K562 (cell line): ENCODE data around the gene SIRPA. TPM values are rescaled to one million over a fixed set of nuclear protein-coding genes. Genes with fewer than 3 reads are reported as not detected.

Experiments used
- ATAC-seq: fragments of 200-7000 bp; cut with Tn5 transposase; 3 replicates; pipeline ENCODE4 v1.9.1; 2020; ENCODE audit warnings: moderate library complexity
- BruUV-seq: library from RNA; stranded (reverse); fragments of 400-500 nt; replicated peaks from 2 replicates; lab custom pipeline; 2021; lab: Mats Ljungman, UMichigan
- CTCF ChIA-PET: fragments of 300-600 bp; formaldehyde crosslinking; extraction: SDS; loops from one replicate; lab custom pipeline; 2021; ENCODE audit warnings: low intra/inter-chr PET ratio; lab: Yijun Ruan, JAX
- POLR2A ChIA-PET: fragments of 300-600, 350-650 bp; sonication (Branson Sonifier 250); formaldehyde crosslinking; extraction: SDS; loops from one replicate; lab custom pipeline; 2021; ENCODE audit warnings: antibody characterized with exemption, inconsistent platforms; lab: Yijun Ruan, JAX
- DNase-seq, 4 experiments: peaks; one replicate each; pipeline versions ENCODE4 v3.0.0 to v3.0.0-alpha.2; 2011 to 2018; ENCODE audit warnings: low spot score in 3 of 4, mixed read lengths in 3 of 4; ENCODE audit errors: extremely low read depth in 1 of 4
- FAIRE-seq: peaks from 2 replicates; lab custom pipeline; 2011; peaks lifted over from hg19 to GRCh38; lab: Jason Lieb, UNC
- H2AFZ ChIP-seq: 2 replicates; pipeline ENCODE4 v1.6.0; 2011; ENCODE audit warnings: low read depth, low read length, control low read depth, inconsistent platforms
- H3K27ac ChIP-seq: fragments of 200-600 bp; 3 replicates; pipeline ENCODE4 v1.8.0; 2011; ENCODE audit warnings: low read depth, mild to moderate bottlenecking, control low read depth, inconsistent platforms, low read length, moderate library complexity, mixed read lengths; ENCODE audit errors: extremely low read depth
- H3K27me3 ChIP-seq, 2 experiments: fragments of 300-600 bp in 1 of 2; 2 replicates in 1 of 2; 3 replicates in 1 of 2; pipeline versions ENCODE4 v1.6.0 to v1.8.0; 2011; ENCODE audit warnings: inconsistent platforms in 2 of 2, low read length in 2 of 2, mild to moderate bottlenecking in 1 of 2, mixed read lengths in 1 of 2, moderate library complexity in 1 of 2; ENCODE audit not compliant: control insufficient read depth in 2 of 2, insufficient read depth in 2 of 2
- H3K36me3 ChIP-seq: fragments of 300-600 bp; 3 replicates; pipeline ENCODE4 v1.8.0; 2011; ENCODE audit warnings: mild to moderate bottlenecking, low read length, inconsistent platforms; ENCODE audit not compliant: control insufficient read depth, insufficient read depth
- H3K4me1 ChIP-seq, 2 experiments: fragments of 200-600 bp in 1 of 2; replicated peaks in 1 of 2; 2 replicates in 1 of 2; 3 replicates in 1 of 2; pipeline versions ENCODE4 v1.5.1 to v1.8.0; 2011; ENCODE audit warnings: inconsistent platforms in 2 of 2, low read length in 2 of 2, mild to moderate bottlenecking in 1 of 2, mixed read lengths in 1 of 2, moderate library complexity in 1 of 2; ENCODE audit not compliant: control insufficient read depth in 2 of 2, insufficient read depth in 2 of 2
- H3K4me2 ChIP-seq: 2 replicates; pipeline ENCODE4 v1.6.1; 2011; ENCODE audit warnings: low read length, control low read depth, inconsistent platforms, mixed read lengths; ENCODE audit not compliant: insufficient read depth
- H3K4me3 ChIP-seq: fragments of 200-600 bp; sonication (generic), shearing (Covaris generic); 2 replicates; pipeline ENCODE4 v1.5.1; 2016; ENCODE audit warnings: control low read depth, inconsistent platforms
- H3K79me2 ChIP-seq: fragments of 200-600 bp; 3 replicates; pipeline ENCODE4 v1.8.0; 2011; ENCODE audit warnings: low read length, inconsistent platforms; ENCODE audit not compliant: control insufficient read depth, insufficient read depth
- H3K9ac ChIP-seq, 2 experiments: 2 replicates each; pipeline versions ENCODE4 v1.6.0 to v1.6.1; 2011; ENCODE audit warnings: low read depth in 2 of 2, low read length in 2 of 2, control low read depth in 1 of 2, inconsistent platforms in 1 of 2, mild to moderate bottlenecking in 1 of 2, mixed read lengths in 1 of 2; ENCODE audit not compliant: insufficient read depth in 1 of 2
- H3K9me1 ChIP-seq: one replicate; pipeline ENCODE4 v1.6.0; 2011; ENCODE audit warnings: inconsistent platforms, mild to moderate bottlenecking, low read length, moderate library complexity; ENCODE audit not compliant: control insufficient read depth, insufficient read depth
- H3K9me3 ChIP-seq: replicated peaks from 2 replicates; pipeline ENCODE4 v1.5.1; 2011; ENCODE audit warnings: low read depth, low read length, inconsistent platforms; ENCODE audit not compliant: control insufficient read depth, insufficient read depth
- H4K20me1 ChIP-seq: replicated peaks from 2 replicates; pipeline ENCODE4 v1.6.1; 2011; ENCODE audit warnings: low read length, inconsistent platforms, mixed read lengths; ENCODE audit not compliant: control insufficient read depth, insufficient read depth
- CREM ChIP-seq: IDR thresholded peaks from 2 replicates; pipeline ENCODE4 v1.6.1; 2014; ENCODE audit warnings: antibody characterized with exemption, low read depth
- DPF2 ChIP-seq: fragments of 450-650 bp; IDR thresholded peaks from 2 replicates; pipeline ENCODE4 v1.6.1; 2016
- ESRRA ChIP-seq: fragments of 450-650 bp; IDR thresholded peaks from 2 replicates; pipeline ENCODE4 v1.6.1; 2014; ENCODE audit warnings: low read depth, mild to moderate bottlenecking, moderate library complexity, borderline replicate concordance
- GABPB1 ChIP-seq: sonication (generic); formaldehyde crosslinking; IDR thresholded peaks from 2 replicates; pipeline ENCODE4 v1.8.0; 2022; ENCODE audit warnings: mild to moderate bottlenecking, missing genetic modification reagents
- HDAC2 ChIP-seq: fragments of 450-650 bp; IDR thresholded peaks from 2 replicates; pipeline ENCODE4 v1.6.1; 2016; ENCODE audit warnings: mild to moderate bottlenecking
- ILK ChIP-seq: fragments of 450-650 bp; IDR thresholded peaks from 2 replicates; pipeline ENCODE4 v1.6.1; 2016; ENCODE audit warnings: missing genetic modification characterization, low read depth, mild to moderate bottlenecking, missing compliant biosample characterization, moderate library complexity, borderline replicate concordance
- L3MBTL2 ChIP-seq: fragments of 450-650 bp; IDR thresholded peaks from 2 replicates; pipeline ENCODE4 v1.6.1; 2016; ENCODE audit warnings: mild to moderate bottlenecking, moderate library complexity
- MAFF ChIP-seq: IDR thresholded peaks from 2 replicates; pipeline ENCODE4 v1.6.1; 2012; ENCODE audit warnings: low read length, improper control_type of control experiment
- MED1 ChIP-seq: sonication (generic); formaldehyde crosslinking; IDR thresholded peaks from 2 replicates; pipeline ENCODE4 v1.8.1; 2023; ENCODE audit warnings: missing genetic modification reagents, borderline replicate concordance
- POLR2G ChIP-seq: fragments of 200-400 bp; formaldehyde crosslinking; IDR thresholded peaks from 2 replicates; pipeline ENCODE4 v1.6.1; 2017; ENCODE audit warnings: low read depth, mild to moderate bottlenecking, antibody characterized with exemption, low read length, moderate library complexity
- RCOR1 ChIP-seq, 2 experiments: IDR thresholded peaks; 2 replicates each; pipeline ENCODE4 v1.6.1; 2012; ENCODE audit warnings: low read depth in 2 of 2, low read length in 2 of 2, borderline replicate concordance in 1 of 2, improper control_type of control experiment in 1 of 2
- SMARCA5 ChIP-seq: fragments of 450-650 bp; IDR thresholded peaks from 2 replicates; pipeline ENCODE4 v1.6.1; 2016
- ZNF146 ChIP-seq: IDR thresholded peaks from one replicate; pipeline ENCODE4 v1.6.1; 2018; ENCODE audit warnings: missing compliant biosample characterization; ENCODE audit not compliant: unreplicated experiment
- WGBS: fragments of 100-300 bp; shearing (Covaris generic); methylation state at CpG from one replicate; pipeline ENCODE4 v1.1.6; 2016; ENCODE audit warnings: low coverage, mixed read lengths; ENCODE audit not compliant: insufficient coverage; ENCODE audit errors: missing lambda C conversion rate; 5-methylcytosine and 5-hydroxymethylcytosine counted together
- in situ Hi-C: fragments of 300-500 bp; cut with MboI; formaldehyde crosslinking; loops from 4 replicates; pipeline ENCODE4 v1.15.0; 2018; ENCODE audit warnings: inconsistent platforms, mixed read lengths
- intact Hi-C: fragments of 100-400 bp; cut with micrococcal nuclease; formaldehyde crosslinking; loops from 2 replicates; pipeline ENCODE4 v1.14.2; 2022
- polyA plus RNA-seq, 8 experiments: library from polyadenylated mRNA; depleted of rRNA in 4 of 8; stranded (reverse) in 5 of 8; unstranded in 3 of 8; fragments of >200 nt; fragmentation: Nextera tagmentation in 2 of 8; fragmentation: Illumina TruSeq in 1 of 8; extraction: Ambion mirVana in 2 of 8; extraction: Trizol in 1 of 8; gene quantifications; 2 replicates each; pipeline versions ENCODE4 v1.2.1 to v1.2.3, GENCODE V29; 2011 to 2014; ENCODE audit warnings: inconsistent platforms in 1 of 8, missing spikeins in 1 of 8
- total RNA-seq, 7 experiments: library from RNA; depleted of rRNA in 6 of 7; stranded (reverse); fragments of >200 nt in 6 of 7; fragmentation: Illumina TruSeq in 2 of 7; extraction: Trizol in 2 of 7; gene quantifications; 2 replicates each; pipeline versions ENCODE4 v1.2.1 to v1.2.3, GENCODE V29; 2011 to 2021; ENCODE audit warnings: low replicate concordance in 1 of 7
- TF ChIP-seq, protein P1 (sequence below): fragments of 250-450 bp; sonication (Bioruptor Pico); IDR thresholded peaks from 2 replicates; pipeline ENCODE4 v1.8.0; 2021; ENCODE audit warnings: mild to moderate bottlenecking, moderate library complexity
- TF ChIP-seq, protein P2 (sequence below): sonication (generic); formaldehyde crosslinking; IDR thresholded peaks from 2 replicates; pipeline ENCODE4 v1.8.0; 2022; ENCODE audit warnings: mild to moderate bottlenecking, low read depth, missing genetic modification reagents
- TF ChIP-seq, protein P3 (sequence below): fragments of 250-450 bp; sonication (Bioruptor Pico); IDR thresholded peaks from 2 replicates; pipeline ENCODE4 v1.5.0; 2020; ENCODE audit warnings: mild to moderate bottlenecking, borderline replicate concordance
- TF ChIP-seq, protein P4 (sequence below), 2 experiments: fragments of 450-650 bp in 1 of 2; sonication (generic) in 1 of 2; formaldehyde crosslinking in 1 of 2; IDR thresholded peaks in 1 of 2; conservative IDR thresholded peaks in 1 of 2; 2 replicates each; pipeline versions ENCODE4 v1.6.1 to v1.8.1; 2016 to 2023; ENCODE audit warnings: mild to moderate bottlenecking in 2 of 2, moderate library complexity in 2 of 2, inconsistent platforms in 1 of 2, missing genetic modification reagents in 1 of 2

Gene SIRPA
- total and polyA plus RNA-seq, 9 of the 15 experiments (the other 6 are each of a cell fraction or from before 2014, with no cell fraction given) = 0.01 to 0.40 (median 0.11) TPM; not detected in 2

DNA sequence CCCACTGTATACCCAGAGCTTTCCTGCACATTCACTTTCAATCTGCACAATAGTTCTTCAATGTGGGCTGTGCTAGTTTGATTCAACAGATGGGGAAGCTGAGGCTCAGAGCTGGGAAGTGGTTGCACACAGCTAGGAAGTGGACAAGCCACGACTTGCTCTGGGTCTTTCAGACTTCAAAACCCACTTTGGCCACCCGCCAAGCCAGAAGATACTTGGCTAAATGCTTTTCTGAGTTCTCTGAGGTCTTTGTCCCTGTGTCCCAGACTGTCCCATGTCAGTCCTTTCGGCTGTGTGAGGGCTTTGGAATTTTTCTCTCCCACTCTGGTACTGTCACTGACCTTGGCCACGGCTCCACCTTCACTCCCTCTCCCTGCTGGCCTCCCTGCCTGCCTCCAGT is 88.1 kb downstream of the SIRPA start:
- ChIA-PET CTCF (no interaction called here), POLR2A (no interaction called here)
- H3K9ac ChIP-seq = no peak overlapping the region
- WGBS = 0% methylated on average over 1 of the region's 4 CpGs
- H3K4me1 ChIP-seq = no peaks in the 10 kb centered on the region
- ATAC-seq (no peak), DNase-seq (no peak), FAIRE-seq (no peak)
- no peak overlapping the region for H3K4me3 ChIP-seq
- in situ Hi-C loops (no loop called here), intact Hi-C loops (no loop called here)
- H3K9me1 ChIP-seq = no peaks in the 10 kb centered on the region
- no peak for TF ChIP-seq CREM
- TF ChIP-seq, protein P1, sequence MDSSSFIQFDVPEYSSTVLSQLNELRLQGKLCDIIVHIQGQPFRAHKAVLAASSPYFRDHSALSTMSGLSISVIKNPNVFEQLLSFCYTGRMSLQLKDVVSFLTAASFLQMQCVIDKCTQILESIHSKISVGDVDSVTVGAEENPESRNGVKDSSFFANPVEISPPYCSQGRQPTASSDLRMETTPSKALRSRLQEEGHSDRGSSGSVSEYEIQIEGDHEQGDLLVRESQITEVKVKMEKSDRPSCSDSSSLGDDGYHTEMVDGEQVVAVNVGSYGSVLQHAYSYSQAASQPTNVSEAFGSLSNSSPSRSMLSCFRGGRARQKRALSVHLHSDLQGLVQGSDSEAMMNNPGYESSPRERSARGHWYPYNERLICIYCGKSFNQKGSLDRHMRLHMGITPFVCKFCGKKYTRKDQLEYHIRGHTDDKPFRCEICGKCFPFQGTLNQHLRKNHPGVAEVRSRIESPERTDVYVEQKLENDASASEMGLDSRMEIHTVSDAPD (CRISPR knock-in tag) = no peak
- TF ChIP-seq MAFF = no peak
- TF ChIP-seq, protein P2, sequence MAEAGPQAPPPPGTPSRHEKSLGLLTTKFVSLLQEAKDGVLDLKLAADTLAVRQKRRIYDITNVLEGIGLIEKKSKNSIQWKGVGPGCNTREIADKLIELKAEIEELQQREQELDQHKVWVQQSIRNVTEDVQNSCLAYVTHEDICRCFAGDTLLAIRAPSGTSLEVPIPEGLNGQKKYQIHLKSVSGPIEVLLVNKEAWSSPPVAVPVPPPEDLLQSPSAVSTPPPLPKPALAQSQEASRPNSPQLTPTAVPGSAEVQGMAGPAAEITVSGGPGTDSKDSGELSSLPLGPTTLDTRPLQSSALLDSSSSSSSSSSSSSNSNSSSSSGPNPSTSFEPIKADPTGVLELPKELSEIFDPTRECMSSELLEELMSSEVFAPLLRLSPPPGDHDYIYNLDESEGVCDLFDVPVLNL = no peak
- no peak for TF ChIP-seq GABPB1 (CRISPR knock-in tag)
- TF ChIP-seq POLR2G = no peak
- no peak for TF ChIP-seq ZNF146 (CRISPR knock-in tag)
- no peak for TF ChIP-seq DPF2
- TF ChIP-seq, protein P3, sequence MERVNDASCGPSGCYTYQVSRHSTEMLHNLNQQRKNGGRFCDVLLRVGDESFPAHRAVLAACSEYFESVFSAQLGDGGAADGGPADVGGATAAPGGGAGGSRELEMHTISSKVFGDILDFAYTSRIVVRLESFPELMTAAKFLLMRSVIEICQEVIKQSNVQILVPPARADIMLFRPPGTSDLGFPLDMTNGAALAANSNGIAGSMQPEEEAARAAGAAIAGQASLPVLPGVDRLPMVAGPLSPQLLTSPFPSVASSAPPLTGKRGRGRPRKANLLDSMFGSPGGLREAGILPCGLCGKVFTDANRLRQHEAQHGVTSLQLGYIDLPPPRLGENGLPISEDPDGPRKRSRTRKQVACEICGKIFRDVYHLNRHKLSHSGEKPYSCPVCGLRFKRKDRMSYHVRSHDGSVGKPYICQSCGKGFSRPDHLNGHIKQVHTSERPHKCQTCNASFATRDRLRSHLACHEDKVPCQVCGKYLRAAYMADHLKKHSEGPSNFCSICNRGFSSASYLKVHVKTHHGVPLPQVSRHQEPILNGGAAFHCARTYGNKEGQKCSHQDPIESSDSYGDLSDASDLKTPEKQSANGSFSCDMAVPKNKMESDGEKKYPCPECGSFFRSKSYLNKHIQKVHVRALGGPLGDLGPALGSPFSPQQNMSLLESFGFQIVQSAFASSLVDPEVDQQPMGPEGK (CRISPR knock-in tag) = no peak
- TF ChIP-seq ILK (tag) = no peak
- TF ChIP-seq RCOR1 (IDR thresholded peaks at IDR 0.05; ENCODE audit: borderline replicate concordance in 1 of 2, low read depth in 2 of 2, low read length in 2 of 2) = no peak
- no peak for TF ChIP-seq L3MBTL2
- no peak for TF ChIP-seq HDAC2
- TF ChIP-seq MED1 = no peak
- TF ChIP-seq, protein P4, sequence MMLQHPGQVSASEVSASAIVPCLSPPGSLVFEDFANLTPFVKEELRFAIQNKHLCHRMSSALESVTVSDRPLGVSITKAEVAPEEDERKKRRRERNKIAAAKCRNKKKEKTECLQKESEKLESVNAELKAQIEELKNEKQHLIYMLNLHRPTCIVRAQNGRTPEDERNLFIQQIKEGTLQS (IDR thresholded peaks at IDR 0.05) = no peak
- TF ChIP-seq, protein P4 (CRISPR knock-in tag; conservative IDR thresholded peaks at IDR 0.05) = no peak
- TF ChIP-seq SMARCA5 = no peak
- TF ChIP-seq ESRRA = no peak
- peaks cover 0 to 16% of the 10 kb centered on the region in 2 experiments; a peak in 1 of 5 replicates for H3K27me3 ChIP-seq
- no peaks in the 10 kb centered on the region for H3K9me3 ChIP-seq
- H3K4me2 ChIP-seq = no peak overlapping the region
- H3K36me3 ChIP-seq = no peaks in the 10 kb centered on the region
- BruUV-seq = no TSS peak
- H3K27ac ChIP-seq = no peak overlapping the region
- no peaks in the 10 kb centered on the region for H4K20me1 ChIP-seq
- H3K79me2 ChIP-seq = no peaks in the 10 kb centered on the region
- H2AFZ ChIP-seq = no peak overlapping the region
